Keratinocyte (primary cell): ENCODE measurements around the gene CEBPZOS. TPM values are rescaled to one million over a fixed set of nuclear protein-coding genes. Genes with fewer than 3 reads are reported as not detected.

Experiments used
- DNase-seq: peaks from one replicate; pipeline ENCODE4 v3.0.0-alpha.2; 2011; ENCODE audit warnings: low read depth, missing footprints, low spot score
- FAIRE-seq: peaks from 2 replicates; lab custom pipeline; 2011; peaks lifted over from hg19 to GRCh38; lab: Jason Lieb, UNC
- H2AFZ ChIP-seq: 2 replicates; pipeline ENCODE4 v1.6.0; 2012; ENCODE audit warnings: low read length, control low read depth, inconsistent platforms; ENCODE audit not compliant: control insufficient read depth
- H3K27ac ChIP-seq: 2 replicates; pipeline ENCODE4 v1.5.1; 2011; ENCODE audit warnings: low read length; ENCODE audit not compliant: control insufficient read depth, insufficient read depth
- H3K27me3 ChIP-seq: 3 replicates; pipeline ENCODE4 v1.6.0; 2011; ENCODE audit warnings: low read length; ENCODE audit not compliant: control insufficient read depth, insufficient read depth; ENCODE audit errors: extremely low read depth
- H3K36me3 ChIP-seq, 2 experiments: 2 replicates in 1 of 2; 3 replicates in 1 of 2; pipeline ENCODE4 v1.5.1; 2011; ENCODE audit warnings: low read length in 2 of 2, mild to moderate bottlenecking in 1 of 2; ENCODE audit not compliant: control insufficient read depth in 2 of 2, insufficient read depth in 2 of 2; ENCODE audit errors: extremely low read depth in 1 of 2
- H3K4me1 ChIP-seq: 3 replicates; pipeline ENCODE4 v1.5.1; 2011; ENCODE audit warnings: low read length; ENCODE audit not compliant: control insufficient read depth, insufficient read depth; ENCODE audit errors: extremely low read depth
- H3K4me2 ChIP-seq: 3 replicates; pipeline ENCODE4 v1.6.0; 2011; ENCODE audit warnings: low read depth, low read length; ENCODE audit not compliant: control insufficient read depth, insufficient read depth; ENCODE audit errors: extremely low read depth
- H3K4me3 ChIP-seq, 3 experiments: fragments of 200-600 bp in 1 of 3; sonication (generic) in 1 of 3; 2 replicates in 2 of 3; 3 replicates in 1 of 3; pipeline ENCODE4 v1.5.1; 2011 to 2016; ENCODE audit warnings: low read length in 3 of 3, mild to moderate bottlenecking in 3 of 3, control low read depth in 2 of 3, inconsistent platforms in 1 of 3, low read depth in 1 of 3, mixed read lengths in 1 of 3, mixed run types in 1 of 3, moderate library complexity in 1 of 3; ENCODE audit not compliant: control insufficient read depth in 2 of 3, insufficient read depth in 2 of 3; ENCODE audit errors: extremely low read depth in 1 of 3
- H3K79me2 ChIP-seq: 2 replicates; pipeline ENCODE4 v1.6.0; 2012; ENCODE audit warnings: low read length; ENCODE audit not compliant: control insufficient read depth, insufficient read depth
- H3K9ac ChIP-seq: 3 replicates; pipeline ENCODE4 v1.6.0; 2011; ENCODE audit warnings: low read length; ENCODE audit not compliant: control insufficient read depth, insufficient read depth; ENCODE audit errors: extremely low read depth
- H3K9me1 ChIP-seq: 3 replicates; pipeline ENCODE4 v1.6.0; 2011; ENCODE audit warnings: low read length; ENCODE audit not compliant: control insufficient read depth, insufficient read depth; ENCODE audit errors: extremely low read depth
- H3K9me3 ChIP-seq: 2 replicates; pipeline ENCODE4 v1.5.1; 2012; ENCODE audit warnings: low read depth, low read length; ENCODE audit not compliant: control insufficient read depth
- H4K20me1 ChIP-seq: 3 replicates; pipeline ENCODE4 v1.6.0; 2011; ENCODE audit warnings: low read length; ENCODE audit not compliant: control insufficient read depth, insufficient read depth; ENCODE audit errors: extremely low read depth
- CTCF ChIP-seq, 3 experiments: IDR thresholded peaks in 1 of 3; conservative IDR thresholded peaks in 1 of 3; optimal IDR thresholded peaks in 1 of 3; 2 replicates in 2 of 3; 3 replicates in 1 of 3; pipeline versions ENCODE3 to v1.5.1; 2011; ENCODE audit warnings: low read length in 3 of 3, mild to moderate bottlenecking in 3 of 3, moderate library complexity in 2 of 3, control low read depth in 1 of 3, inconsistent platforms in 1 of 3; ENCODE audit not compliant: insufficient read depth in 2 of 3; ENCODE audit errors: extremely low read depth in 1 of 3
- EZH2 ChIP-seq: IDR thresholded peaks from one replicate; pipeline ENCODE4 v1.6.1; 2012; ENCODE audit warnings: inconsistent platforms, mild to moderate bottlenecking, low read length, moderate library complexity
- dilution Hi-C: fragments of 300-500 bp; cut with MboI; formaldehyde crosslinking; loops from one replicate; pipeline ENCODE4 v1.7.0; 2020; ENCODE audit warnings: low sequenced_read_pairs; ENCODE audit not compliant: extremely low pct_ligation_motif_present
- polyA plus RNA-seq, 5 experiments: library from polyadenylated mRNA; depleted of rRNA in 3 of 5; stranded (reverse) in 3 of 5; stranded (forward) in 1 of 5; unstranded in 1 of 5; fragments of >200 nt; gene quantifications; 1 replicate in 1 of 5; 2 replicates in 3 of 5; 3 replicates in 1 of 5; pipeline versions ENCODE4 v1.2.1 to v1.2.3, GENCODE V29; 2011 to 2012; ENCODE audit warnings: missing spikeins in 2 of 5, low read depth in 1 of 5, low replicate concordance in 1 of 5

CEBPZOS gene
- polyA plus RNA-seq, 1 donor (not counting 4 experiments of a cell fraction or from before 2014, with no cell fraction given): 42.9 TPM

- no peak for FAIRE-seq
- no peak for DNase-seq
- Histone ChIP-seq H3K27me3 (no peaks in the 10 kb centered on the region), H3K36me3 (peaks cover 9 to 23% of the 10 kb centered on the region in 2 experiments), H3K4me3 (no peak overlapping the region), H4K20me1 (no peaks in the 10 kb centered on the region), H3K9me3 (no peaks in the 10 kb centered on the region), H3K9me1 (no peaks in the 10 kb centered on the region), H3K79me2 (no peaks in the 10 kb centered on the region), H3K9ac (no peak overlapping the region), H3K27ac (no peak overlapping the region), H3K4me1 (no peaks in the 10 kb centered on the region), H2AFZ (no peak overlapping the region), H3K4me2 (no peak overlapping the region)
- dilution Hi-C loops: no loop called here
- TF ChIP-seq EZH2: no peak
- TF ChIP-seq CTCF (optimal IDR thresholded peaks at IDR 0.05 in 1 of 3, IDR thresholded peaks at IDR 0.05 in 1 of 3, conservative IDR thresholded peaks at IDR 0.05 in 1 of 3; ENCODE audit: extremely low read depth in 1 of 3, insufficient read depth in 2 of 3, low read length in 3 of 3): no peak
Observed at GRCh38 chr2:37244755-37245154, 48.5 kb downstream of the CEBPZOS start.

DNA sequence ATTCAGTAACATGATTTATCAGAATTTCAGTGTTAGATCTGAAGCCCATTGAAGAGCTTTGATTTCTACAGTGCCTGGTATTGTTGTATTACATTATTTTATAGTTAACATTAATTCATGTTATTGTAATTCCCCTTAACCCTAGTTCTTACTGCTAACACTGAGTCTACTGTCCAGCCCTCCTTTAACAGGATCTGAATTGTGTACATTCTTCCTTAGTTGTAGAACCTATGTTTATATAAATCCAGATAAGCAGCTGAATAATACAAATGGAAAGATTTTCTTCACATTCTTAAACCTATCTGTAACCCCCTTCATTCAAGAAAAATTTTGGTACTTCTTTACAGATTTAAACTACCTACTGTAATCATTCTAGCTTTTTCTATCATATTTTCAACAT lies 49.9 kb downstream of the CEBPZOS start:
- dilution Hi-C loops: no loop called here
- Histone ChIP-seq H3K79me2 (no peaks in the 10 kb centered on the region), H3K27ac (no peak overlapping the region), H3K4me3 (no peak overlapping the region), H3K36me3 (peaks cover 9 to 23% of the 10 kb centered on the region in 2 experiments), H3K4me1 (no peaks in the 10 kb centered on the region), H3K27me3 (no peaks in the 10 kb centered on the region), H3K4me2 (no peak overlapping the region), H4K20me1 (no peaks in the 10 kb centered on the region), H3K9me1 (no peaks in the 10 kb centered on the region), H3K9ac (no peak overlapping the region), H2AFZ (no peak overlapping the region), H3K9me3 (no peaks in the 10 kb centered on the region)
- no peak for TF ChIP-seq EZH2
- no peak for TF ChIP-seq CTCF (optimal IDR thresholded peaks at IDR 0.05 in 1 of 3, IDR thresholded peaks at IDR 0.05 in 1 of 3, conservative IDR thresholded peaks at IDR 0.05 in 1 of 3; ENCODE audit: extremely low read depth in 1 of 3, insufficient read depth in 2 of 3, low read length in 3 of 3)
- FAIRE-seq: no peak
- DNase-seq: no peak
